ENCODE results near the gene SAMM50. TPM values are rescaled to one million over a fixed set of nuclear protein-coding genes. Genes with fewer than 3 reads are reported as not detected.

Gene SAMM50
- total RNA-seq, 1 experiment from 2014 or later = 65.1 TPM

- H3K36me3 ChIP-seq = peaks cover 2% of the 10 kb centered on the region
- no peak overlapping the region for H3K4me3 ChIP-seq
- no peaks in the 10 kb centered on the region for H3K9me3 ChIP-seq
- DNase-seq = no peak
- no peaks in the 10 kb centered on the region for H3K27me3 ChIP-seq
These were observed 73.8 kb downstream of the SAMM50 start for GRCh38 chr22:44029069-44029468.

DNA sequence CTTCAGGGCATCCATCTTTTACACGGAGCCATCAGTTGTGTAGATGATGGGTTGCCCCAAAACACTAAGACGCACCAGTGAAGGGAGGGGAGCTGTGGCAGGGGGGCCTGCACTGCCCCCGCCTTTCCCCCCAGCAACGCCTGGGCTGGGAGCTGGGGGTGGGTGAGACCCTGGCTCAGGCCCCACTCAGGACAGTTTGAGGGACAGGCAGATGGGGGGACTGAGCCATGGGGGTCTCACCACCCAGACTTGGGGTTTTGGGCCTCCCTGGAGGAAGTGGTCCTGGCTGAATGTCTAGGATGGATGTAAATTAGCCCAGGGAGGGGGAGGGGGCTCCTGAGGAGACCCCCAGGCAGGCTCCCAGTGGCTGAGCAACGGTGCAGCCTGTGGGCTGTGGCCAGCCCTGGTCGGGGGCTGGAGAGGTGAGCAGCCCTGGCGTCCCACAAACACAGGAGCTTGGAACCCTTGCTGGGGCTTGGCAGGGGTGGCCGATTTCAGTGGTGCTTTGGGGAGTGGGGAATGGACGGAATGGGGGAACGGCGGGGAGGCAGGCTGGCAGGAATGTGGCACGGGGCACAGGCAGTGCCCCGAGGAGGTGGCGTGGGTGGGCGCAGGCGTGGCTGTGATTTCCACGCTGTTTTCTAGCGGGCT is 74.9 kb downstream of the SAMM50 start:
- Histone ChIP-seq H3K4me3 (no peak overlapping the region), H3K9me3 (no peaks in the 10 kb centered on the region), H3K27me3 (no peaks in the 10 kb centered on the region), H3K36me3 (peaks cover 2% of the 10 kb centered on the region)
- no peak for DNase-seq

DNA sequence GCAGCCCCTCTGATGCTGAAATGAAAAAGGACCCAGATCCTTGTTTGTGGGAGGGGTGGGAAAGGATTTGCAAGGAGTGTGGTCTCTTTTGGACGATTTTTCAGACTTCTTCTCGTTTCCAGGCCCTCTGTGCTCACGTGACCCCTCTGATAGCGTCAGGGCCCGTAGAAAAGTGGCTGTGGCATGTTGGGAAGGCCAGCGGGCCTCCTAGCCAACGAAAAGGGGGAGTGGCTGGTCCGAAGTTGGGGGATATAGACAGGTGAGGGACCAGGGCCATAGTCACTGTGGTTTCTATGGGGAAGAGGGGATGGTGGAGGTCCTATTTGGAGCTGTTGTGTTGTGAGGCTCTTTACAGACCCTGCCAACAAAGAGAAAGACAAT is 75.5 kb downstream of the SAMM50 start:
- no peak for DNase-seq
- Histone ChIP-seq H3K4me3 (no peak overlapping the region), H3K36me3 (no peaks in the 10 kb centered on the region; the same call in none of the 2 replicates), H3K27me3 (no peaks in the 10 kb centered on the region), H3K9me3 (no peaks in the 10 kb centered on the region)

- no peak for DNase-seq
- Histone ChIP-seq H3K9me3 (no peaks in the 10 kb centered on the region), H3K4me3 (no peak overlapping the region), H3K36me3 (no peaks in the 10 kb centered on the region; the same call in none of the 2 replicates), H3K27me3 (no peaks in the 10 kb centered on the region)
These were observed 76.1 kb downstream of the SAMM50 start for GRCh38 chr22:44031158-44031952.

GRCh38 chr22:44032126-44032730 is 77.0 kb downstream of the SAMM50 start:
- H3K36me3 ChIP-seq = no peaks in the 10 kb centered on the region; the same call in none of the 2 replicates
- DNase-seq = no peak
- no peaks in the 10 kb centered on the region for H3K9me3 ChIP-seq
- H3K27me3 ChIP-seq = no peaks in the 10 kb centered on the region
- H3K4me3 ChIP-seq = no peak overlapping the region

DNA sequence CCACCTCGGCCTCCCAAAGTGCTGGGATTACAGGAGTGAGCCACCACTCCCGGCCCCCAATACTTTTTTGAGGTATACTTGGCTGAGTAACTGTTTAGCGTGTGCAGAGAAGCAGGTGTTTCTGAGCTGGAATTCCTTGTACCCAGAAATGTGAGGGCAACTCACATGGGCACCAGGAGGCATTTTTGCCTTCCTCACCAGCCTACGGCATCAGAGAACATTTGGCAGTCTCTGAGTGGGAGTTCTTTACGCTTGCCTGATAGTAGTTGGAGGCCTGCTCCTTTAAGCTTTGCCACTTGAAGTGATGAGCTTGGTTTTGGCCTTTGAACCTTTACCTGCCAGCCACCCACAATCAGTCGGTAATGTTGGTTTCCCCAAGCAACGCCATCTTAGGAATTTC is 78.0 kb downstream of the SAMM50 start:
- H3K27me3 ChIP-seq = no peaks in the 10 kb centered on the region
- no peak for DNase-seq
- H3K9me3 ChIP-seq = no peaks in the 10 kb centered on the region
- no peak overlapping the region for H3K4me3 ChIP-seq
- no peaks in the 10 kb centered on the region; the same call in none of the 2 replicates for H3K36me3 ChIP-seq

DNA sequence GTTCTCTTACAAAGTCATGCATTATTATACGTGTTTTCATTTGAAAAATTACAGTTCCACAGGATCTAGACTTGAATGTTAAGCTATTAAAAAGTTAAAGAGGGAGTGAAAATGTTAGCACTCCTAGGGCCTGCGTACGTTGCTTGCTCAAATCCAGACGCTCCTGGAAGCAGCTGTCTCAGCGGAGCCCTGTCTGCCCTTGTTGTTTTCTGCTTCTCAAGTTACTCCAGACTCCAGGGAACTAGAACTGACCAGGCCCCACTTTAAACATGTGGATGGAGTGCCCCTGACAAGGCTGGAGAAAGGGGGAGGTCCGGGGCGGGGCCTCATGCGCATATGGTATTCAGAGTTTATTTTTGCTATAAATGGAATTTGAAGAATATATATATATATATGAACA is 78.5 kb downstream of the SAMM50 start:
- no peak for DNase-seq
- no peaks in the 10 kb centered on the region for H3K27me3 ChIP-seq
- no peaks in the 10 kb centered on the region for H3K9me3 ChIP-seq
- no peaks in the 10 kb centered on the region; the same call in none of the 2 replicates for H3K36me3 ChIP-seq
- no peak overlapping the region for H3K4me3 ChIP-seq

GRCh38 chr22:44037519-44038375 is 82.5 kb downstream of the SAMM50 start:
- Histone ChIP-seq H3K9me3 (no peaks in the 10 kb centered on the region), H3K4me3 (no peak overlapping the region), H3K36me3 (no peaks in the 10 kb centered on the region), H3K27me3 (no peaks in the 10 kb centered on the region)
- DNase-seq = peak; percentile 85

DNA sequence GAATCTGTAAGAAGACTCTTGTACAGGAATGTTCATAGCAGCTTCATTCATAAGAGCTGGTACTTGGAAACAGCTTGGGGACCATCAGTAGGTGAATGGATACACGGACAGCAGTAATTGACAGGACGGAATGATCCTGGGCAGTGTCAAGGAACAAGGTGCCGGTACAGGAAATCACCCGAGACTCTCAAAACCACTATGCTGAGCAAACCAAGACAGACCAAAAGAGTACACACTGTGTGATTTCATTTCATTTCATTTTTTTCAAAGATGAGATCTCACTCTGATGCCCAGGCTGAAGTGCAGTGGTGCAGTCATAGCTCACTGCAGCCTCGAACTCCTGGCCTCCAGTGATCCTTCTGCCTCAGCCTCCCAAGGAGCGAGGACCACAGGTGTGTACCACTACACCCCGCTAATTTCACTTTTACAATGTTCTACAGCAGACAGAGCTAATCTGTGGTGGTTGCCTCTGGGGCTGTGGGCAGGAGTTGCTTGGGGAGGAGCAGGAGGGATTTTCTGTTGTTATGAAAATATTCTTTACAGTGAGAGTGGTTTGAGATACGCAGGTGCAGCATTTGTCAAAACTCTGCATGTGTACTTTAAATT is 84.4 kb downstream of the SAMM50 start:
- H3K36me3 ChIP-seq = no peaks in the 10 kb centered on the region
- H3K27me3 ChIP-seq = no peaks in the 10 kb centered on the region
- no peak for DNase-seq
- H3K4me3 ChIP-seq = no peak overlapping the region
- H3K9me3 ChIP-seq = no peaks in the 10 kb centered on the region

GRCh38 chr22:44042249-44043218 is 87.3 kb downstream of the SAMM50 start:
- Histone ChIP-seq H3K36me3 (no peaks in the 10 kb centered on the region; the same call in 1 of the 2 replicates), H3K4me3 (no peak overlapping the region), H3K9me3 (no peaks in the 10 kb centered on the region), H3K27me3 (no peaks in the 10 kb centered on the region)
- DNase-seq = no peak

DNA sequence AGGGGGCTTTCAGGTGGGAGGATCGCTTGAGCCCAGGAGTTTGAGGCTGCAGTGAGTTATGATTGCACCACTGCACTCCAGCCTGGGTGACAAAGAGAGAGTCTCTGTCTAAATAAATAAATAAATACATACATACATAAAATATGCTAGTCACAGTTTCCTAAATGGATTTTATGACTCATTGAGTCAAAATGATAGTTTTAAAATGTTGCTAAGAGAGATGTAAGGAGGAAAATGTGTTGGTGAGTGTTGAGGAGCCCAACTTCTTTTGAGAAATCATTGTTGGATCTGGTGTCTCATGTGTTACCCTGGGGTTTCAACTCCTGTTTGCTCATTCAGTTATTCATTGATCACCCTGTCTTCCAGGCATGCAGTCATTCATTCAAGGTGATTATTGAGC is 89.9 kb downstream of the SAMM50 start:
- Histone ChIP-seq H3K9me3 (no peaks in the 10 kb centered on the region), H3K36me3 (no peaks in the 10 kb centered on the region; the same call in 1 of the 2 replicates), H3K4me3 (no peak overlapping the region), H3K27me3 (no peaks in the 10 kb centered on the region)
- no peak for DNase-seq

Other genes with a start within 250 kb of the SAMM50 start
- 0.37 and 2.9 TPM in 2 replicates for gene EFCAB6, start 143.1 kb upstream of the SAMM50 start, total RNA-seq (2014; rRNA removed; shearing (Covaris generic); ENCODE audit: low replicate concordance)
- not detected in 2 replicates for gene SULT4A1, start 92.9 kb upstream of the SAMM50 start, total RNA-seq (2014; rRNA removed; shearing (Covaris generic); ENCODE audit: low replicate concordance)
- not detected in 2 replicates for gene PNPLA5, start 63.4 kb upstream of the SAMM50 start, total RNA-seq (2014; rRNA removed; shearing (Covaris generic); ENCODE audit: low replicate concordance)
- 4.1 and 6.7 TPM in 2 replicates for gene PNPLA3, start 31.6 kb upstream of the SAMM50 start, total RNA-seq (2014; rRNA removed; shearing (Covaris generic); ENCODE audit: low replicate concordance)
- 31.0 and 88.1 TPM in 2 replicates for gene PARVB, start 68.9 kb downstream of the SAMM50 start, total RNA-seq (2014; rRNA removed; shearing (Covaris generic); ENCODE audit: low replicate concordance)
- gene PARVG, start 225.5 kb downstream of the SAMM50 start, total RNA-seq (2014; rRNA removed; shearing (Covaris generic); ENCODE audit: low replicate concordance) = not detected in 2 replicates